Activated gamma-delta T cell treated with Interleukin-2 at 50 U/mL for 16 hours (primary cell): Measurements from ENCODE around the gene FRAS1.
"Not testable (repeated sequence)": the region's sequence is repeated elsewhere in the genome, so short reads cannot be mapped to it uniquely, and the experiment has no call there.

Source experiments
- DNase-seq: peaks from one replicate; pipeline ENCODE4 v3.0.0-alpha.2; 2020

FRAS1 gene

DNA sequence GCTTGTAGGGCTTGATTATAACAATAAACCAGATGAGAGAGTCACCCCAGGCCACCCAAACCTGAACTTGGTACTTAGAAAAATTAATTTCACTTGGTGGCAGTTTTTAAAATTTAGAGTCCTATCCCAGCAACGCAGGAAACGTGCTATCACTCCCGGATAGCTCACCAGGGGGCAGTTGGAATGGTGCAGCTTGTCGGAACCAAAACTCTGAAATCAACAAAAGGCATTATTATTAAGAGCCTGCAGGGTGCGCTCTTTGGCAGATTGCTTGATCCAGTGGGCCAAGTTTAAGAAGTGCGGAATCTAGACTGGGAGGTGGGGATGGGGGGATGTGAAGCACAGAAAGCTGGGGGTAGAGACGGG, 2.4 kb downstream of the FRAS1 start:
- DNase-seq = no peak

DNA sequence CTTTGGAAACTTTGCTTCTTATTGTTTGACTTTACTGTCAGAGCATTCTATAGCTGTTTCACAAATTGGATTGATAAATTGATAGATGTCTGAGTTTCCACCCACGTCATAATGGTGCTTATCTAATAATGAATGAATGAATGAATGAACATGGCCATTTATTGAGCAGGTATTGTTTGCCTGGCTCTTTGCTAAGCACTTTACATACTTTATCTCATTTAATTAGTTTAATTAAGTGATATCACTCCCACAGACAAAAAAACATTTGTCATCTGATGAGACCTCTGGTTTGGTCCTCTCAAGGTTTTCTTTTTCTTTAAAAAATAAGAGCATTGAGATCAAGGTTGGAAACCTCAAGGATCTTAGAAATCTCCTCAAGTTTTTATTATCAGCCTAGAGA, 2.8 kb downstream of the FRAS1 start:
- DNase-seq = no peak

DNA sequence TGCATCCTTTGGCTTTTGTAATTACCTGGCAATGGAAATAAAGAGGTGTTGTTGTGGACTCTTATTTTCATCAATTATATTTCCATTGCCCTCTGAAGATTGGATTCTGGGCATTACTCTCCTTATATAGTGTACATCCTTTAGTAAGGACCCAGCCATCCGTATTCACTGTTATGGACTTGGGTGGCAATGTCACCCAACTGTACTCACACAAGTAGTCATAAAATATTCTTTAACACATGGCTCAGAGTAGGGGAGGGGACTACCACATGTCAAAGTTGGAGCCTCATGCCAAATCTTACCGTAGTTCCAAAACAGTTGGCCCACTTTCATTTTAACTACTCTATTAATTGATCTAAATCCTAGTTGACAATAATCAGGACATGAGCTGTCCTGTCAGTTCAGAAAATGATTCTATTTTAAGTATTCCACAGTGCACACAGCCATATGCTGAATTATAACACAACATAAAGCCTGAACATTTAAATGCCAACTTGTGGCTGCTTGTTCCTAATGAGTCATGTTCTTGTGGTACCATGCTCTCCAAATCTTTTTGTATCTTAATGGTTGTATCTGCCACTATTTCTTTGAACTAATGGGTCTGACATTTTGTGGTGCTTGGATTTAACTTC, 4.9 kb downstream of the FRAS1 start:
- DNase-seq = no peak

DNA sequence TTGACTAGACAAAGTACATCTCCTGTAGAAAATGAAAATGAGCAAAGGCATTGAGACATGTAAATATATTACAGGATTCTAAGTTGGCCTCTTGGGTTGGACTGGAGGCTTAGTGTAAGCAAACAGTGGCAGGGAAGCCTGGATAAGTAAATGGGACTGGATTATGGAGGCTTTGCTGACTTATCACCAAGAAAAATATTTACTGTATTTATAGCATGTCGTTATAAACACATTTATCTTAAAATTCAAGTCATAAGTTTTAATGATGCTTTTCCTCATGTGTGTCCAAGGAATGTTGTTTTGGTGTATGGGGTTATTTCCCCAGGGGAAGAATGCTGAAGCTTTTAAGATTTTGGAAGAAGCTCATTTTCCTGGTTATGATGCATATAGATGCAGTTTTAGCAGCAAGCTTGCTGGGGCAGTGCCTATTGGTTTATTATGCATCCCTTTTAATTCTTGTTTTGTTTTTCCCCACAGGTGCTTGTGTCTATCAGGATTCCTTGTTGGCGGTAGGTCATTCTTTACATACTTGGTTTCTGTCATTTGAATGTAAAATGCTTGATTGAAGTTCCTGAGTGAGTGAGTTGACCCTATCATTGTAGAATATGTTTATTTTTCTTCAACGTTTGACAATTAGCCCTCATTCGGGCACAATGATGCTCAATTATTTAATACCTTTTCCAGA, 8.5 kb downstream of the FRAS1 start:
- no peak for DNase-seq

DNA sequence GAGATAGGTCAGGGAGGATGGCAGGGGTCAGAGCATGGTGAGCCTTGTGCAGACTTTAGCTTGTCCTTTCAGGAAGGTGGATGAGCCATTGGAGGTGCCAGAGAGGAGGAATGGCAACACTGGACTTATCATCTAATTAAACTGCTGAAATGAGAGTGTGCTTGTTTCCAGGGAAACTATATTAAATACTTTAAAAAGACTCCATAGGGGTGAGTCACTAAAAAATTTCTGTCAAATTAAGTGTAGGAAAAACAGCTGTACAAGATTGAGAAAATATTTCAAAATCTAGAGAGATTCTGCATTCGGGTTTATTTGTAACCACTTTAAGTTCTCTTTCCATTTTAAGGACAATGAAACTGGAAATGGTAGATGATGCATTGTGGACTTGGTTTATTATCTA, 11.4 kb downstream of the FRAS1 start:
- DNase-seq = no peak

DNA sequence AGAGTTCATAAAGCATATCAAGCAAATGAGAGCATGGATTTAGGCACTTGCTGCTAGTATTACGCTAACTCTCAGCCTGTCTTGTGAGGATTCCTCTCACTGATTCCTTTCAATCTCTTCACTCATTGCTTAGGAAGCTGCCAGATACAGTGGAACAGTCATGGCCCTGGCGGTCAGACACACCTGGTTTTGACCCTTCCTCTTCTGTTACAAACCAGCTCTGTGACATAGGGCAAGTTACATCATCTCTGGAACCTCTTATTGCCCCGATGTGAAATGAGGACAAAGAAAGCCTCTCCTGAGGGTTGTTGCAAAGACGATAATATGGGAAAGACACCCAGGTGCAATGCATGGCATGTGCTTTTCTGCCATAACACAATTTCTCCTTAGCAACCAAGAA, 12.2 kb downstream of the FRAS1 start:
- DNase-seq = no peak

DNA sequence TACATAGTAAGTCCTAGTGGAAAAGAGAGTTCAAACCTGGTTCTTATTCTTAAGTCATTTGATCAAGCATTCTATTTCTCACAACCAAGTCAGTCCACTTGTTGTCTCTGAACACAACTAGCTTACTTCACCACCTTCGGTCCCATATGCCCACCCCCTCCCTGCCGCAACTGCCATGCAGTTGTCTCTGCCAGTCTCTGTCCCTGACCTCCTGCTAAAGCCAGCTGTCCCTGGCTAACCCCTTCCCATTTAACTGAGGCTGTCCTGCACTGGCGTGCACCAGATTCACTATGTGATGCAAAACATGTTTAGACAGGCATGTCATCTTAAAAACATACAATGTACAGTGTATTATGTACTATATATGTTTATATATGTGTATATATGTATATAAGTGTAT, 12.7 kb downstream of the FRAS1 start:
- no peak for DNase-seq

DNA sequence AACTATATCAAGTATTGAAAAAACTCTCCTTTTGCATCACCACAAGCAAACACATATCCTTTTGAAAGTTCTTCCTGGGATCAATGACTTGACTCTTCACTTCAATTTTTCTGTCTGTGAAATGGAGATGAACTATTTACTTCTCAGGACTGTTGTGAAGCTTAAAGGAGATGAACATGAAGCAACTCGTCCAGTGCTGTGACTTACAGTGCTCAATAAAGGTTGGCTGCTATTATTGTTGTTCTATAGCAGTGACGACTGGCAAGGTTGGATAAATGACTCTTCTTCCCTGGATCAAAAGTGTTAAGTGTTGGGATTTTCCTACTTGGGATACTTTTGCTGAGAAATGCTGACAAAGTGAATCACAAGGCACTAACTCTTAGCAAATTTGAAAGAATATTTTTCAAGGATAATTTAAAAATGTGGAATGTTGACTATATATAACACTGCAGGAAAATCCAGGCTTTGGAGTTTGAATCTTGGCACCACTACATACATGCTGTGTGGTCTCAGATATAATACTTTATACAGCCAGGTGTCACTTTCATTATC, 13.7 kb downstream of the FRAS1 start:
- no peak for DNase-seq

DNA sequence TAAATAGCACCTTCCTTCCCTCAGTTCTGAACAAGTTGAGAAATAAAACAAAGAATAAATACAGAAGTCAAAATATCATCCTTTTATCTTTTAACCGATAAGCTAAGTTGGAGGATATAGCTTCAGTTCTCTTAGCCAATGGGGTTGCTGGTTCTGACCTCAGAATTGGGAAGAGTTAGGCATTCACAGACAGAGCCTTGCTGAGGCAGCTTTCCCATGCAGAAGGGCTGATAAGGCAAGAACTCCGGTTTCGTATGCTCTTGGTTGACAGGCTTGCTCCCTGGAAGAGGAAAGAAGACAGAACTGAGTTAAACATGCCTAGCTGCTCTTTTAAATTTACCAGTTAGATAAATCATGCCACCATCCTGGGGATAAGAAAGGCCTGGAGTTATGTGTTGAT, 17.6 kb downstream of the FRAS1 start:
- DNase-seq = no peak

DNA sequence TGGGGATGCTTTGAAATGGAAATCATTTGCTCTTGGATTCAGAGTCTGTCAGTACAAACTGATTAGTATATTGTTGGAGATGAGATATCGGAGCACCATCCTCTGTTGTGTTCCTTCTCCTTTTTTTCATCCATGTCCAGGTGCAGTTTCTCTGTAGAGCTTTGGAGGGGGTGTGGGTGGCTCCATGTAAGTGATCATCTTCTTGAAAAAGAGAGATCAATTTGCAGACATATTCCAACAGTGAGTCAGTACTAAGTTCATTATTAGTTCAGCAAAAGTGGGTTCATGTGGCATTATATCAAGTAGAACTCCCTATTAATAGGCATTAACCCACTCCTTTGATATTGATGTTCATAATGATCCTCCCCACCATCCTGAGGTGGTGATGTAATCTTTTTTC, 18.9 kb downstream of the FRAS1 start:
- DNase-seq = no peak

DNA sequence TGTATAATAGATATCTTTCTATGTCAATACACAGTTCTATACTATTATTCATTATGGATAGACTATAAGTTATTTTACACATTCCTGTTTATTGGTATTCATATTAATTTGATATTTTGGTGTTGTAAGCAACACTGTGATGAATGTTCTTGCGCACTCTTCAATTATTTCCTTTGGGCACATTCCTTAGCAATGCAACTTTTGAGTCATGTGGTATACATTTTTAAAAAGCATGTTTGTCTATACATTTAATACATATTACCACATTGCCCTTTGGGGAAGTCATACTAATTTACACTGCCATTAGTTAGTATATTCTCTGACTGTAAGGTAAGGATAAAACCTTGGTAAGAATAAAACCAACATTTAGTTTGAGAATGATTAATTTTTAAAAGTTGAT, 21.0 kb downstream of the FRAS1 start:
- no peak for DNase-seq

DNA sequence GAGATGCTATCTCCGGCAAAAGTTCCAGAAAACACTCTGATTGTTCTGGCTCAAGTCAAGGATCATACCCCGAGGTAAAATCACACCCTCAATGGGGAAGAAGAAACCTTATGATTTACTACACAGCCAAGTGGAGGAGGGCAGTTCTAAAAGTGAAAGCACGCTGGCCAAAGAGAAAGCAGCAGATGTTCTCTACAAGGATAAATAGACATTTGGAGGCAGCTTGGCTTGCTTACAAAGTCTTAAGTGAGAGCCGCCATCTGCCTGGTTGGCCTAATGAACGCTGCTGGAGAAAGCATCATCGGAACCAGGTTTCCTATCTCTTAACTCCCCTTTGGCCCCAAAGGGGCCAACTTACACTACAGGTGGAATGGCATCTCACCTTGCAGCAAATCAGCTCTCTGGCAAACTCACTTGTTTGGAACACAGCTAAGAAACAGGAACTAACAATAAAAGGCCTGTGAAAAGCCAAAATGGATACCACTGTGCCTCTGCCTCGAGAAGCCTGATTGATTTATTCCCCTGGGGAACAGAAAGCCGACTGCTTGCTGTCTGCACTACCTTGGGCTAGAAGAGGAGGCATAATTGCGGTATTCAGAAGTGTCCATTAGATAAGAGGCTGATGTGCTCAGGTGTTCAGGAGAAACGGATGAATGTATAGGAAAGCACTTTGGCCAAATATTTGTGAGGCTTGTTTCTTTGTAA, 22.8 kb downstream of the FRAS1 start:
- no peak for DNase-seq

DNA sequence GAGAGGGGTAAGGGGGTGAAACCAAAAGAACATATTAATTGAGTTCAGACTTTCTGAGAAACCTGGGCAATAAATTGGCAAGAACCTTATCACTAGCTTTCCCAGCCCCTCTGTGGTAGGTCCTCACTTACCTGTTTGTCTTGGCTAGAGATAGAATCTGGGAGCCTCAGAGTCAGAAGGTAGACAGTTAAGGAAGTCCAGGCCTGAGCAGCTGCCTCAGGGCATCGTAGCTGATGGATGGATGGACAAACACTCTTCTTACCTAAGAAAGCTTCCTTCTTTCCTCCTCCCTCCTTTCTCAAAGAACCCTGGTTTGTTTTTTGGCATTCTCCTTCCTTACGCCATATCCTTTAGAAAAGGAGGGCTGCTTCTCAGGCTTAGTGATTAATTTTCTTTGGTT, 24.4 kb downstream of the FRAS1 start:
- no peak for DNase-seq

DNA sequence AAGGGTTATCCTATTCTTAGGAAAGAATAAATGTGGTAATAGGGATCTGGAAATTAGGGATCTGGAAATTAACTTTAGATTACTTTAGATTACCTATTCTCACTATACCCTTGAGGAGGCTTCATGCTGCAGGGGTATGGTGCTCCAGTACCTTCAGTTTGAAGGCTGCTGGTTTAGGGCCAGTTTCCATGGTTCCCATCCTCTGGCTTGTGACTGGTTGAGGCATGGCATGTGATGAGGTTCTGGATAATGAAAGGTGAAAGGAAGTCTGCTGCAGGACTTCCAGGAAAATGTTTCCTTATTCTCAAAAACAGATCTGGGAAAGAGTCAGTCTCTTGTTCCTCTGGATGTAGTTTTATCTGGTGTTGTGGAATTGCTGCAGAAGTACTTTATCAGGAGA, 25.9 kb downstream of the FRAS1 start:
- no peak for DNase-seq

DNA sequence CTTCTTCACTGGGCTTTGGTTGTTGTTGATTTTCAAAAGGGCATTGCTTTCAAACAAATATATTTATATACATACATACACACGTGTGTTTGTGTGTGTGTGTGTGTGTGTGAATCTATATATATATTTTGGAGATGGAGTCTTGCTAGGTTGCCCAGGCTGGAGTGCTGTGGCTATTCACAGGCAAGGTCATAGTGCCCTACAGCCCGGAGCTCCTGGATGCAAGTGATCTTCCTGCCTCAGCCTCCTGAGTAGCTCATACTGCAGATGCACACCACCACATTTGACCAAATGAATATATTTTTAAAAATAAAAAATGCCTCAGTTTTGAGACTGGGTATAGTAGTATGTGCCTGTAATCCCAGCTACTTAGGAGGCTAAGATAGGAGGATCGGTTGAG, 34.4 kb downstream of the FRAS1 start:
- DNase-seq = no peak

DNA sequence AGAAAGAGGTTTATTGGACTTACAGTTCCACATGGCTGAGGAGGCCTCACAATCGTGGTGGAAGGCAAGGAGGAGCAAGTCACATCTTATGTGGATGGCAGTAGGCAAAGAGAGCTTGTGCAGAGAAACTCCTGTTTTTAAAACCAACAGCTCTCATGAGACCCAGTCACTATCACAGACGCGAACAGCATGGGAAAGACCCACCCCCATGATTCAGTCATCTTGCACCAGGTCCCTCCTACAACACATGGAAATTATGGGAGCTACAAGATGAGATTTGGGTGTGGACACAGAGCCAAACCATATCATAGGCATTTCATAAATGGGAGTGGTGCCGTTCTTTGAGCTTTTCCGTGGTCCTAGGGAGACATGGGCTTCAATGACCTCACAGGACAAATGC, 35.2 kb downstream of the FRAS1 start:
- DNase-seq = not testable (repeated sequence)

DNA sequence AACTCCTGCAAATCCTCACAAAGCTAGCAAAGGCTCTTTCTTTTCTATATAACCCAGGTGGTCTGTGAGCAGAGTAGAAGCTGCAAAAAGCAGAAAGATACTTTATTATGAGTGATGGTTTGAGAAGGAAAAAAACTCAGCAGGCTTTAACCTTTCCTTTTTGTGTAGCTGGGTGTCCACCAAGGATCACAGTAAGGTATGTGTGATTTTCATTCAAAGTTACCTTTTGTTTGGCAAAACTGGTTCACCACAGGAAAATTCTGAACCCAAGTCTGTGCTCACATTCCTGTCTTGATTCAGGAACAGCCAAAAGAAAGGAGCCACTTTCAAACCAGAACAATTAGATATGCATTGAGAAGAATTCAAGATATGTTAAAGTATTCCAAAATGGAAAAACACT, 35.7 kb downstream of the FRAS1 start:
- DNase-seq = no peak

DNA sequence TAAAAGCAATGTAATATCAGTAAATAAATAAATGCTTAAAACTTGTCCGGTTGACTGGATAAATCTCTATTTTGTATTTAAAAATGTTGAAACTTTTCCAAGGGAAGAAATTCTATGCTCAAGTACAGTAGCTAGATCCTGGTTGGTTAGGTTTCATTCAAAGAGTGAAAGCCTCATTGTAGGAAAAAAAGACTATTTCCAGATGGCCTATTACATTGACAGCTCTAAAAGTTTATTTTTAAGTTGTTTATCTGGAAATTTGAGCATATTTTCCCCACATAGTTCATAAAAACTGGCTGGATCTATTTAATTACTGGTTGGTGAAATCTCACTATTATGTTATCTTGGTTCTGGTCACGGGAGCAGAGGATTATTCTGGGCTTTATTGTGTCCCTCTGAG, 38.0 kb downstream of the FRAS1 start:
- no peak for DNase-seq

DNA sequence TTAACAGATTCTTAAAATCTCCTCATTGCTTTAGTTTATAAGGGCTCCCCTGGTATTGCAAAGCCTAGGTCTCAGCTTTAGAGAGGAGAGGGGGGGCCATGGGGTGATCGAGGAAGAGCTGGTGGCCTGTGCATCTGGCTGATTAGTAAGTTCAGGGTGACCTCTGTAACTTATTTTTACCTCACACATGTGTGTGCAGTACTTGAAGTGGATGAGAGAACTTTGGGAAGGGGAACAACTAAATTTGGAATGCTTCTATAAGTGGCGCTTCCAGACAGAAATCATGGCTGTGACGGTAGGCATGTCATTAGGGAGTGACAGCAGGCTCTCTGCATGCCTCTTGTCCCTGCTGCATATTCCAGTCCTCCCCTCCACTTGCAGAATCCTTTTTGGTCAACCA, 41.9 kb downstream of the FRAS1 start:
- no peak for DNase-seq

DNA sequence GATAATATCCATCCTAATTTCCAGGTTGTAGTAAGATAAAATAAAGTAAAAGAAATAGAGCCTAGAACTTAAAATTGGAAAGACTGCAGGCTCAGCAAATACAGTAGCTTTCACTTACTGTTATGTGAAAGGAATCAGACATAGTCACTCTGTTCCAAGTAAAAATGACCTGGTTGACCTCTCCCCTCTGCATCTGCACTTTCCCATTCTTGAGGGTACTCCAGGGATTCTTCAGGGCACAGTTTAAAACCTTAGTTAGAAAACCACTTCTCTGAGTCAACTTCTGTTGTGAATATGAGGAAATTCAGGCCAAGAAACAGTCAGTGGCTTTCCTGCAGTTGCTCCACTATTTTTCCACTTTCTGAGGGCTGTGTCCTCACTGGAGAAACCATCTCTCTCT, 42.9 kb downstream of the FRAS1 start:
- no peak for DNase-seq

DNA sequence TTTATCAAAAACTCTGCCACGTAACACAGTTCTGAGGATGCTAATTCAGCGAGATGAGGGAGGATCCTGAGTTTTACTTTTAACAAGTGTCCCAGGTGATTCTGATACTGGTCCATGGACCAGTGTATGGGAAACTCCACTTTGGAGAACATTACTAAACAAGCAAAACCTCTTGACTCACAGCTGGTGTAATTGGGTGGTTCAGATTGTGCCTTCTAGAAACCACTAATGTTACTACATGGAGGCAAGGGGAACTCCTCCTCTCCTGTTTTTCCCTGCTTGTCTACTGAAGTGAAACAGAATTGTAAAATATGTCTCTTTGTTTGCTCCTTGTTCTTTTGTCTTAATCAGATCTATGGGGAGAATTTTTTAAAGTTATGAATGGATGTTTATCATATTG, 62.6 kb downstream of the FRAS1 start:
- DNase-seq = no peak

DNA sequence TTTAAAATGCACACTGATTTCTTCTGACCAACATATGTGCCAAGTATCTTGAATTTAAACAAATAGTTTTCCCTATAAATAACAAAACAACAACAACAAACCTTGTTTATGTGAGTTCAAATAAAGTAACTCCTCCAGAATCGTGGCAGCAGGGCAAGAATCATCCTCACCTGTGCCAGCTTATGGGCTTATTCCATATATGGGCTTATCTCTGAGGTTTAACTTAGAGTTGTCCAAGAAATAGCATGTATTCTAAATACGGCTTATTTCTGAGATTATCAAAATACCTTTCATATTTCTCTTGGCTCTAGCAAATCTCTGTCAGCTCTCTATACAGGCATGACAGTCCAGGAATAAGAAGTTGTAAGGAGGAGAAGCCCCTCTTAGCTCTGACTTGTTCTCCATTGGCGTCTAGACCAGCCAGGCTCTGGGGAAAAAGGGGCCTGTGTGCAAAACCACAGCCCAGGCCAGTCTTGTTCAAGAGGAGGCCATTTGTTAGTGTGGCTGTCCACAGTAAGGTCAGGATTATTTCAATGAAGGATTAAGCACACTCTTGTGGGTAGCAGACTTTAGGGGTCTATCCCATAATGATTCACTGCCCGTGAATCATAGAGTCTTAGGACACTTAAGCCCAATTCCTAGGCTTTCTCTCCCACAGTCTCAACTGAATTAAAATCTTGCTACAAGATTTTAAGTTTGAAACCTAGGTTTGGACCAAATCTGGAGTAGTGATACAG, 63.2 kb downstream of the FRAS1 start:
- no peak for DNase-seq

DNA sequence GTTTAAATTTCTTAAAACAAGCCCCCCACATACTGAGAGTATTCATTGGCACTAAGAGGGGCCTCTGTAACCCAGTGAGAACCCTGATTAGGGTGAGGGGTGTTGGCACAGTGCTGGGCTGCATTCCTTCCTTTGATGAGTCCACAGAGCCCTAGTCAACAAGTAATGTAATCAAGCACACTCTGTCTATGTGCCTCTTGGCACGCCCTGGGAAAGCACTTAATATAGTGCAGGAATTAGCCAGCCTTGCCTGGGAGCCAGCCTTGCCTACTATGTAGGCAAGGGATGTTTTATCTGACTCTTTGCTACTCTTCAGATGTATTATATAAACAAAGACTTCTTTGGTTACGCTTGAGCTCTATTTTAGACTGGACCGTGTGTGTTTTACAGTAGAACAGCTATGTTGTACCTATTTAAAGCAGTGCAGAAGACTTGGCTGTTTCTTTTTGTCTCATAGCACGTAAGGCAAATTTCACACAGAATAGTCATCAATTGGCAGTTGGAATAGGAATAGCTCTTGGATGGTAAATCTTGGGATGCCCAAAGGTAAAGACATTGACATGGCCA, 64.3 kb downstream of the FRAS1 start:
- DNase-seq = no peak
